ENCODE results near the gene CCDC93. TPM values are rescaled to one million over a fixed set of nuclear protein-coding genes. Genes with fewer than 3 reads are reported as not detected.

CCDC93 gene
- total RNA-seq, 1 experiment from 2014 or later: 34.7 TPM

GRCh38 chr2:118052474-118052873, 38.6 kb upstream of the CCDC93 start:
- no peak for TF ChIP-seq CTCF (IDR thresholded peaks at IDR 0.05; ENCODE audit: insufficient read depth in 1 of 2, low read depth in 1 of 2, low read length in 1 of 2, severe bottlenecking in 1 of 2, unreplicated experiment in 1 of 2)
- Mint-ChIP-seq H3K27ac (ENCODE audit: unreplicated experiment) (no peak overlapping the region), H3K9me3 (ENCODE audit: unreplicated experiment) (no peaks in the 10 kb centered on the region), H3K27me3 (ENCODE audit: insufficient read depth, unreplicated experiment) (peaks cover 8% of the 10 kb centered on the region), H3K4me3 (ENCODE audit: unreplicated experiment) (no peak overlapping the region), H3K4me1 (ENCODE audit: low read depth, unreplicated experiment) (no peaks in the 10 kb centered on the region), H3K36me3 (ENCODE audit: insufficient read depth, unreplicated experiment) (no peaks in the 10 kb centered on the region)
- no peak for DNase-seq
- POLR2A ChIA-PET: no interaction called here
- Histone ChIP-seq H3K27me3 (replicated peaks; ENCODE audit: control insufficient read depth, insufficient read depth, low read length) (no peaks in the 10 kb centered on the region; the same call in 1 of the 2 replicates), H3K4me3 (ENCODE audit: low read depth, low read length) (no peak overlapping the region), H3K36me3 (ENCODE audit: control insufficient read depth, insufficient read depth, low read length) (no peaks in the 10 kb centered on the region), H3K4me1 (no peaks in the 10 kb centered on the region), H3K9me3 (no peaks in the 10 kb centered on the region)
- CTCF ChIA-PET: interaction anchor here (0.6 kb wide), 1 partner anchor 44 kb away, joined by 3 read pairs; no protein-coding TSS in a partner anchor
- BruUV-seq (replicated peaks): no TSS peak
- intact Hi-C loops (cut with micrococcal nuclease; ENCODE audit: unreplicated experiment): no loop called here

- Mint-ChIP-seq H3K36me3 (ENCODE audit: insufficient read depth, unreplicated experiment) (no peaks in the 10 kb centered on the region), H3K4me3 (ENCODE audit: unreplicated experiment) (no peak overlapping the region), H3K9me3 (ENCODE audit: unreplicated experiment) (no peaks in the 10 kb centered on the region), H3K27ac (ENCODE audit: unreplicated experiment) (no peak overlapping the region), H3K27me3 (ENCODE audit: insufficient read depth, unreplicated experiment) (peaks cover 9% of the 10 kb centered on the region), H3K4me1 (ENCODE audit: low read depth, unreplicated experiment) (no peaks in the 10 kb centered on the region)
- Histone ChIP-seq H3K4me1 (no peaks in the 10 kb centered on the region), H3K36me3 (ENCODE audit: control insufficient read depth, insufficient read depth, low read length) (no peaks in the 10 kb centered on the region), H3K27me3 (replicated peaks; ENCODE audit: control insufficient read depth, insufficient read depth, low read length) (no peaks in the 10 kb centered on the region; the same call in 1 of the 2 replicates), H3K4me3 (ENCODE audit: low read depth, low read length) (no peak overlapping the region), H3K9me3 (no peaks in the 10 kb centered on the region)
- ChIA-PET POLR2A (no interaction called here), CTCF (interaction anchor here (0.7 kb wide), 1 partner anchor 810 kb away, joined by 3 read pairs; no protein-coding TSS in a partner anchor)
- TF ChIP-seq CTCF (IDR thresholded peaks at IDR 0.05; ENCODE audit: insufficient read depth in 1 of 2, low read depth in 1 of 2, low read length in 1 of 2, severe bottlenecking in 1 of 2, unreplicated experiment in 1 of 2): no peak
- no peak for DNase-seq
- intact Hi-C loops (cut with micrococcal nuclease; ENCODE audit: unreplicated experiment): no loop called here
- no TSS peak for BruUV-seq (replicated peaks)
Observed at GRCh38 chr2:118051826-118052358, 38.0 kb upstream of the CCDC93 start.

GRCh38 chr2:118050974-118051373, 37.1 kb upstream of the CCDC93 start:
- Histone ChIP-seq H3K36me3 (ENCODE audit: control insufficient read depth, insufficient read depth, low read length) (no peaks in the 10 kb centered on the region), H3K4me3 (ENCODE audit: low read depth, low read length) (no peak overlapping the region), H3K4me1 (no peaks in the 10 kb centered on the region), H3K9me3 (no peaks in the 10 kb centered on the region), H3K27me3 (replicated peaks; ENCODE audit: control insufficient read depth, insufficient read depth, low read length) (no peaks in the 10 kb centered on the region; the same call in 1 of the 2 replicates)
- Mint-ChIP-seq H3K9me3 (ENCODE audit: unreplicated experiment) (no peaks in the 10 kb centered on the region), H3K27me3 (ENCODE audit: insufficient read depth, unreplicated experiment) (peaks cover 9% of the 10 kb centered on the region), H3K4me3 (ENCODE audit: unreplicated experiment) (no peak overlapping the region), H3K27ac (ENCODE audit: unreplicated experiment) (no peak overlapping the region), H3K4me1 (ENCODE audit: low read depth, unreplicated experiment) (no peaks in the 10 kb centered on the region), H3K36me3 (ENCODE audit: insufficient read depth, unreplicated experiment) (no peaks in the 10 kb centered on the region)
- no peak for TF ChIP-seq CTCF (IDR thresholded peaks at IDR 0.05; ENCODE audit: insufficient read depth in 1 of 2, low read depth in 1 of 2, low read length in 1 of 2, severe bottlenecking in 1 of 2, unreplicated experiment in 1 of 2)
- no peak for DNase-seq
- ChIA-PET POLR2A (no interaction called here), CTCF (interaction anchor here (0.7 kb wide), 1 partner anchor 810 kb away, joined by 3 read pairs; no protein-coding TSS in a partner anchor)
- intact Hi-C loops (cut with micrococcal nuclease; ENCODE audit: unreplicated experiment): no loop called here
- BruUV-seq (replicated peaks): no TSS peak
